GM10266 (cell line): ENCODE measurements around the gene TAGLN.

ENCODE experiments used
- DNase-seq: peaks from one replicate; pipeline ENCODE4 v3.0.0; 2012; ENCODE audit errors: extremely low spot score
- CTCF ChIP-seq: IDR thresholded peaks from 2 replicates; pipeline ENCODE4 v1.5.1; 2012; ENCODE audit warnings: mild to moderate bottlenecking, low read depth; ENCODE audit not compliant: control insufficient read depth, insufficient read depth; ENCODE audit errors: missing control alignments

The TAGLN gene

GRCh38 chr11:117169736-117170135 is 29.4 kb upstream of the TAGLN start:
- TF ChIP-seq CTCF = no peak
- DNase-seq = no peak

GRCh38 chr11:117170210-117170609 is 29.0 kb upstream of the TAGLN start:
- no peak for DNase-seq
- no peak for TF ChIP-seq CTCF

- DNase-seq = no peak
- no peak for TF ChIP-seq CTCF
Measured at GRCh38 chr11:117171007-117171403, 28.2 kb upstream of the TAGLN start.

- TF ChIP-seq CTCF = no peak
- DNase-seq = no peak
Measured at GRCh38 chr11:117171404-117172061, 27.6 kb upstream of the TAGLN start.

- DNase-seq = no peak
- no peak for TF ChIP-seq CTCF
Measured at GRCh38 chr11:117172724-117173421, 26.3 kb upstream of the TAGLN start.

- no peak for TF ChIP-seq CTCF
Measured at GRCh38 chr11:117175104-117175503, 24.1 kb upstream of the TAGLN start.

GRCh38 chr11:117175781-117176180 is 23.4 kb upstream of the TAGLN start:
- TF ChIP-seq CTCF = no peak
- no peak for DNase-seq

More at GRCh38 chr11:117175104-117175503, 24.1 kb upstream of the TAGLN start:
- no peak for DNase-seq
